MCF 10A (cell line): Measurements from ENCODE around the gene MVB12B. TPM values are rescaled to one million over a fixed set of nuclear protein-coding genes. Genes with fewer than 3 reads are reported as not detected.

Experiments
- BruUV-seq: library from RNA; stranded (reverse); fragments of 400-500 nt; replicated peaks from 2 replicates; lab custom pipeline; 2021; lab: Mats Ljungman, UMichigan
- CTCF ChIA-PET: fragments of 300-600 bp; sonication (Branson Sonifier 250); formaldehyde crosslinking; extraction: SDS; loops from one replicate; lab custom pipeline; 2021; ENCODE audit warnings: antibody characterized with exemption, inconsistent platforms; lab: Yijun Ruan, JAX
- POLR2A ChIA-PET: fragments of 300-600, 350-650 bp; sonication (Branson Sonifier 250); formaldehyde crosslinking; extraction: SDS; loops from one replicate; lab custom pipeline; 2020; ENCODE audit warnings: antibody characterized with exemption, inconsistent platforms; lab: Yijun Ruan, JAX
- DNase-seq: peaks from one replicate; pipeline ENCODE4 v3.0.0-alpha.2; 2018; ENCODE audit not compliant: unreplicated experiment
- H3K27ac Mint-ChIP-seq: one replicate; pipeline ENCODE4 v1.8.0; 2022; ENCODE audit warnings: mild to moderate bottlenecking, low read depth, mixed read lengths; ENCODE audit not compliant: unreplicated experiment
- H3K27me3 Mint-ChIP-seq: one replicate; pipeline ENCODE4 v1.8.0; 2022; ENCODE audit warnings: mixed read lengths; ENCODE audit not compliant: insufficient read depth, unreplicated experiment
- H3K36me3 Mint-ChIP-seq: one replicate; pipeline ENCODE4 v1.8.0; 2022; ENCODE audit warnings: mild to moderate bottlenecking, moderate library complexity, mixed read lengths; ENCODE audit not compliant: insufficient read depth, unreplicated experiment
- H3K4me1 Mint-ChIP-seq: one replicate; pipeline ENCODE4 v1.8.0; 2022; ENCODE audit warnings: mixed read lengths; ENCODE audit not compliant: insufficient read depth, unreplicated experiment
- H3K4me3 Mint-ChIP-seq: one replicate; pipeline ENCODE4 v1.8.0; 2022; ENCODE audit warnings: mild to moderate bottlenecking, moderate library complexity, mixed read lengths; ENCODE audit not compliant: unreplicated experiment
- H3K9me3 Mint-ChIP-seq: one replicate; pipeline ENCODE4 v1.8.0; 2022; ENCODE audit warnings: mixed read lengths; ENCODE audit not compliant: unreplicated experiment
- CTCF ChIP-seq: fragments of 200-600 bp; IDR thresholded peaks from one replicate; pipeline ENCODE4 v1.8.0; 2022; ENCODE audit warnings: antibody characterized with exemption, mild to moderate bottlenecking; ENCODE audit not compliant: unreplicated experiment
- intact Hi-C: fragments of 100-400 bp; cut with micrococcal nuclease; formaldehyde crosslinking; loops from 2 replicates; pipeline ENCODE4 v1.14.1; 2022
- total RNA-seq: library from RNA; stranded (reverse); gene quantifications from 2 replicates; pipeline ENCODE4 v1.2.3, GENCODE V29; 2022

MVB12B gene
- total RNA-seq, 1 experiment from 2014 or later: 5.5 TPM

GRCh38 chr9:126451316-126451885 lies 124.8 kb downstream of the MVB12B start:
- H3K27me3 Mint-ChIP-seq: no peaks in the 10 kb centered on the region
- no peak overlapping the region for H3K4me3 Mint-ChIP-seq
- no peaks in the 10 kb centered on the region for H3K9me3 Mint-ChIP-seq
- BruUV-seq: no TSS peak
- TF ChIP-seq CTCF: no peak
- ChIA-PET CTCF (no interaction called here), POLR2A (interaction anchor here (0.6 kb wide), 1 partner anchor 336 kb away, joined by 5 read pairs; no protein-coding TSS in a partner anchor)
- DNase-seq: no peak
- intact Hi-C loops: no loop called here
- no peak overlapping the region for H3K27ac Mint-ChIP-seq
- no peaks in the 10 kb centered on the region for H3K4me1 Mint-ChIP-seq
- H3K36me3 Mint-ChIP-seq: no peaks in the 10 kb centered on the region

- intact Hi-C loops: no loop called here
- Mint-ChIP-seq H3K4me1 (no peaks in the 10 kb centered on the region), H3K9me3 (no peaks in the 10 kb centered on the region), H3K27ac (no peak overlapping the region), H3K4me3 (no peak overlapping the region), H3K36me3 (peaks cover 4% of the 10 kb centered on the region), H3K27me3 (no peaks in the 10 kb centered on the region)
- no TSS peak for BruUV-seq
- ChIA-PET POLR2A (interaction anchor here (0.7 kb wide), 1 partner anchor 13 kb away, joined by 4 read pairs; no protein-coding TSS in a partner anchor), CTCF (no interaction called here)
- no peak for DNase-seq
- TF ChIP-seq CTCF: no peak
Observed at GRCh38 chr9:126452106-126452505, 125.5 kb downstream of the MVB12B start.

GRCh38 chr9:126453156-126453963 lies 126.7 kb downstream of the MVB12B start:
- no peak for DNase-seq
- ChIA-PET POLR2A (no interaction called here), CTCF (interaction anchor here (0.6 kb wide), 1 partner anchor 238 kb away, joined by 3 read pairs; no protein-coding TSS in a partner anchor)
- Mint-ChIP-seq H3K36me3 (peaks cover 6% of the 10 kb centered on the region), H3K4me3 (no peak overlapping the region), H3K9me3 (no peaks in the 10 kb centered on the region), H3K27me3 (no peaks in the 10 kb centered on the region), H3K27ac (no peak overlapping the region), H3K4me1 (no peaks in the 10 kb centered on the region)
- no peak for TF ChIP-seq CTCF
- no TSS peak for BruUV-seq
- intact Hi-C loops: no loop called here

GRCh38 chr9:126454215-126454614 lies 127.6 kb downstream of the MVB12B start:
- CTCF ChIA-PET: interaction anchor here (0.6 kb wide), 1 partner anchor 237 kb away, joined by 3 read pairs; no protein-coding TSS in a partner anchor
- H3K27me3 Mint-ChIP-seq: no peaks in the 10 kb centered on the region

More at GRCh38 chr9:126454215-126454614, 127.6 kb downstream of the MVB12B start:
- no TSS peak for BruUV-seq
- H3K9me3 Mint-ChIP-seq: no peaks in the 10 kb centered on the region
- H3K27ac Mint-ChIP-seq: no peak overlapping the region
- H3K4me1 Mint-ChIP-seq: no peaks in the 10 kb centered on the region
- DNase-seq: no peak
- H3K4me3 Mint-ChIP-seq: no peak overlapping the region
- TF ChIP-seq CTCF: no peak
- POLR2A ChIA-PET: no interaction called here
- intact Hi-C loops: no loop called here
- H3K36me3 Mint-ChIP-seq: peaks cover 6% of the 10 kb centered on the region
